ENCODE measurements around the gene KRTAP5-8.
"Not testable (repeated sequence)": the region's sequence is repeated elsewhere in the genome, so short reads cannot be mapped to it uniquely, and the experiment has no call there.

The KRTAP5-8 gene

DNA sequence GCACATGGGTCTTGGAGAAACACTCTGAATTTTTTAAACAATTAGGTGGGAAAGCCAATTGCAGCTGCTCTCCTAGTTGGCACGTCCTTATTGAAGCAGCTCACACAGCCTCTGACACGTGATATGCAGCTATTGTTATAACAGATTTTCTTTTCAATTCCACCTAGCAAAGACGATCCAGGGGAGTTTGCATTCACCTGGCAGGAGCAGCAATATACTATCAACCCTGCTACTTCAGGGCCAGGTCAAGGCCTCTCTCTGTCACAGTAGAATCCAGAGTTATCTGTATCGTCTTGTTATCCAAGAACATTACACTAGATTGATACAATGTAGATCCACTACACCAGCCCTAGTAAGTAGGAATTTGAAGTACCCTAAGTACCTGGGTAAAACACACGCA, 36.6 kb downstream of the KRTAP5-8 start:
- DNase-seq (ENCODE audit: low spot score), result no peak

DNA sequence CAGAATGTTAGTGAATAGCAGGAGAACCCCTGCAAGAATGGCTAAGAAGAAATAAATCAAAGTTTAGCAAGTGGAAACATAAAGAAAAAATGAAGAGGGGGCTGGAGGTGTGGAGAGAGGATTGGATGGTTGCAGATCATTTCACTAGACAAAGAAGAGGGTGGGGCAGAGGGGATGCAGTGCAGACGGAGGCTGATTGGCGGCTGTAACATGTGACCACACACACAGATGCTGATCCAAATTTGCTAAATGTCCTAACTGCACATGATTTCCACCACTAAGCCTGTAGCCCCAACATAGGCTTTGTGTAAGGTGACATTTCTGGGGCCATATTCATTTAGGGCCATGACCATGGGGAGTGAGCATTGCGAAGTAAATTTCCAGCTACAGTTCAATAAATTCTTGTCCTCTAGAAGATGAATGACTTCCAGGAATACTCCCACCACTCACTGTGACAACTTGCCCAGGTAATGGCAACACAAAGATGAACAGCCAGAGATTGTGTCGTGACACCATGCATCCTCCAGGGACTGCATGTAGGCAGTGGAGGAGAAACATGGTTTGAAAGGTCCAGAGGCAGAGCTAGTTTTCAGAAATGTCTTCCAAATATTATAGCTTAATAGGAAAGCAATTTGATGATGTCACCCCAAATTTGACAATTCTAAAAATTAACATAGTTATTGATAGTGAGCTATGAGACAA, 38.0 kb downstream of the KRTAP5-8 start:
- DNase-seq (ENCODE audit: low spot score), result no peak

DNA sequence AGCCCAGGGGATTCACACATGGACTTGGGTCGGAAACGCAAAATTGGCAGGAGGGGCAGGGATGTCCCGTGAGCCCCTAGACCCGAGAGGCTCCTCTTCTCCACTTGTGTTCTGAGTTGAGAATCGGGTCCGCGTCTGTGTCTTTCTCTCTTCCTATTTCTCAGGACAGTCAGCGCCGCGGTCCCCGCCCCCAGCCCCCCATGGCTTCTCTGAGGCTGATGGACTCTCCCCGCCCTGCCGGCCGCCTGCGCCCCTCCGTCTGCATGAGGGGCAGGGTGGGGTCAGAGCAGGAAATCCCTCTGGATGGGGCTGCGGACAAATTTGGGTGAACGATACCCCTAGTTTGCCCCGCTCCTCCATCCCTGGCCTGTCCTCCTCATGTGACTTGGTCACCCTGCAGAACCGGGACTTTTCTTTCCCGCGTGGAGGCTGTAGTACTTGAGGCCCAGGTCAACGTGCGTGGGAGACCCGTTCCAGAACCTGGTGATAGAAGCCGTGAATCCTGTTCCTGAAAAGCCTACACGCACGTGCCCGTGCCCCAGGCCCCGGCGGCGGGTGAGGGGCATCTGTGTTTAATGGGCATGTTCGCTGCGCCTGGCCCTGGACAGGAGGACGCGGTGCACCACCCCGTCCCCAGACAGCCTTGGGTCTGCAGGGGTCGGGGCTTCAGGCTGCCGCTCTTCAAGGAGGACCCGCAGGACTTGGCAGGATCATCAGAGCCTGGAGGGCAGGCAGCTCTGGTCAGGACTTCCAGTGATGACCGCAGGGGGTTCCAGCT, 39.1 kb downstream of the KRTAP5-8 start:
- DNase-seq (ENCODE audit: low spot score), result not testable (repeated sequence)

DNA sequence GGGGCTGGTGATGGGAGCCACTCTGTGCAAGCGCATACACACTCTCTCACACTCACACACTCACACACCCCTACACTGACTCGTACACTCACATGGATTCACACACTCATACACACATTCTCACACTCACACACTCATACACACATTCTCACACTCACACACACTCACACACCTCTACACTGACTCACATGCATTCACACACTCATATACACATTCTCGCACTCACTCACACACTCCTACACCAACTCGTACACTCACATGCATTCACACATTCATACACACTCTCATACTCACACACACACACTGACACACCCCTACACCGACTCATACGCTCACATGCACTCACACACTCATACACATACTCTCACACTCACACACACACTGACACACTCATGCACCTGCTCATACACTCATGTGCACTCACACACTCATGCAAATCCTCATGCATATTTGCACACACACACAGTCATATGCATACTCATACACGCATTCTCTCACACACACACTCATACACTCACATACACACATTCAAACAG, 39.7 kb downstream of the KRTAP5-8 start:
- DNase-seq (ENCODE audit: low spot score), result no peak

DNA sequence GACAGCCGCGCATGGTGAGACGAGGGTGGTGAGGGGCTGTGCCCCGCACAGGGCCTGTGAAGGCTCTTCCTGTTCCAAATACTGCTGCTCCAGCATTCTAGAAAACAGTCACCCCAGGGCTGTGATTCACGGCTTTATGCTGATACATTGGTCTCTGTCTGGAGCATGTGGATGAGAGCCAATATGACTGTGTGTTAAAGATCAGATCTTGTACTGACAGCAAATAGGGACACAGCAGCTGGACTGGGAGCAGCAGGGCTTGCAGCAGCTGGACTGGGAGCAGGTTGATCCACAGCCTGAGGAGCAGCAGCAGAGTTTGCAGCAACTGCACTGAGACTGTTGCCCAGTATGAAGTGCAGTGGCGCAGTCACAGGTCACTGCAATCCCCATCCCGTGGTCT, 41.7 kb downstream of the KRTAP5-8 start:
- DNase-seq (ENCODE audit: low spot score), result not testable (repeated sequence)

DNA sequence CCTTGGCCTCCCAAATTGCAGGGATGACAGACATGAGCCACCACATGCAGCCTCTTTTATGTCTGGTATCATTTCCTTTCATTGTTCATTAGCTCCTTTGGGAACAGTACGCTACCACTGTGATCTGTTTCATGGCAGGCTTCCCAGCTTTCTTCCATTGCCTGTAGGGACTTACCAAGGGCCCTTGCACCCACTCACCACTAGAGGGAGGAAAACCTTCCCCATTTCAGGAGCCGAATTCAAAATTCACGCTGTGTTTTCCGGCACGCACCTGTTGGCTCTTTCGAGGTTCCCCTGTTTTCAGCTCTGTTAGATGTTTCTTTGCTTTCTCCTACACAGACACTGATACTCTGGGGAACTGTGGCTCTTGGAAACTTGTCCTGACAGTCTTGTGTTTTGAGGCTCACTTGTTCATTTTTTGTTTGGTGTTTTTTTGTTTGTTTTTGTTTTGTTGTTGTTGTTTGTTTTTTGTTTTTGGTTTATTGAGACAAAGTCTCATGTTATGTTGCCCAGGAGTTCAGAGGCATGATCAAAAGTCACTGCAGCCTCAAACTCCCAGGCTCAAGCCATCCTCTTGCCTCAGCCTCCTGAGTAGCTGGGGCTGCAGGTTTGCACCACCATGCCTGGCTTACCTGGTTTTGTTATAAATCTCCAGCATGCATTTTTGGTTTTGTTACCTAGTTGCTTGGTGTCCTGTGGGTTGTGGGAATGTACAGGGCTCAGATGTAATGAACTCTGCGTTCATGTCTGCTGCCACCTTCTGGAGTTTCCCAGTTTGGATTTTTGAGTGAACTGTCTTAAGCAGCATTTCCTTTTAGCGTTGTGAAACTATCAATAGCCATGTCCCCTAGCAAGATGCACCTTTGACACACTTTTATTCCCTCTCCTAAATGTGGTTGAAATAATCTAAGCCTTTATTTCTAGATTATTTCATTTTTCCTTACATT, 42.5 kb downstream of the KRTAP5-8 start:
- DNase-seq (ENCODE audit: low spot score), result peak; percentile 53

DNA sequence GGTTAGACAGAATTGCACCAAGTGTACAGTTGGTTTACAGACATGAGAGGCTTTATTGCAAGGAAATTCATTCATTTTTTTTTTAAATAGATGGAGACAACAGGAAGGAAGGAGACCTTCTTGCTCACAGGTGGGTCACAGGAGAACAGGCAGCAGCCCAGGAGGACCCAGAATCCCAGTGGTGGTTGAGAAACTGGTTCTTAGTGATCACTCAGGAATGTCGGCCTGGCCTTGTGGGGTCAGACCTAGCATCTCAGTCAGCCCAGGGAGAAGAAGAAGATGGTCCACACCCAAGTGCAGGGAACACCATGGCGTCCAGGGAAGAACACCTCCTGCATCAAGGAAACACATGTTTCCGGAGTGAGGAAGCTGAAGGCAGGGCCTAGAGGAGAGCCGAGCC, 44.0 kb downstream of the KRTAP5-8 start:
- no peak for DNase-seq (ENCODE audit: low spot score)

DNA sequence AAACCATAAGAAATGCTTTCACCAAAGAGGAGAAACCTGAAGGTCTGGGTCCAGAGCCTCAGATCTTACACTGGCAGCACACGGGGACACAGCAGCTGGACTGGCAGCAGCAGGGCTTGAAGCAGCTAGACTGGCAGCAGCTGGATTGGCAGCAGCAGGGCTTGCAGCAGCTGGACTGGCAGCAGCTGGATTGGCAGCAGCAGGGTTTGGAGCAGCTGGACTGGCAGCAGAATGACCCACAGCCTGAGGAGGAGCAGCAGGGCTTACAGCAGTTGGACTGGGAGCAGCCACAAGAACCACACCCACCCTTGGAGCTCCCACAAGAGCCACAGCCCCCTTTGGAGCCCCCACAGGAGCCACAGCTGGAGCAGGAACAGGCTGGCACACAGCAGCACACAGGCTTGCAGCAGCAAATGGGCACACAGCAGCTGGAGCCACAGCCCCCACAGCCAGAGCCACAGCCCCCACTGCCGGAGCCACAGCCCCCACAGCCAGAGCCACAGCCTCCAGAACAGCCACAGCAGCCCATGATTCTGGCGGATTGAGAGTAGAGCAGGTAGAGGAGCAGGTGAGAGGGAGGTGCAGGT, 44.6 kb downstream of the KRTAP5-8 start, which contains the start of gene KRTAP5-11:
KRTAP5-11 (minus strand) TSS at position 567 of the 587 bp plus-strand sequence; CDS start at position 529, 38 bp downstream.
- no peak for DNase-seq (ENCODE audit: low spot score)

DNA sequence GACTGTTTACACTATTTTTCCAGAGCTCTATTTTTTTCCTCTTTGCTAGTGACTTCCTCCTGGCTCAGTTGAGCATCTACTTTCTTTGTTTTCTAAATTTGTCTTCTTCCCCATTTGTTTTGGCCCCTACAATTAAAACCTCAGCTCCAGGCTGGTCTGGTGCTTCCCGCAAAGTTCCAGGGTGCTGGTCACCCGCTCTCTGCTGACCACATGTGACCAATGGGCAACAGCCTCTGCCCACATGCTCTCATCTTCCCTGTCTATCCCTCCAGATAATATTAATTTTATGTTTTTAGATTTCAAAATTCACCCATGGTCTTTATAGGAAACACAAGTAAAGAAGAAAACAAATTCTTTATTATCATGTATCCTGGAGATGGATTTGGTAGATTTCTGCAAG, 45.1 kb downstream of the KRTAP5-8 start:
- DNase-seq (ENCODE audit: low spot score), result not testable (repeated sequence)

DNA sequence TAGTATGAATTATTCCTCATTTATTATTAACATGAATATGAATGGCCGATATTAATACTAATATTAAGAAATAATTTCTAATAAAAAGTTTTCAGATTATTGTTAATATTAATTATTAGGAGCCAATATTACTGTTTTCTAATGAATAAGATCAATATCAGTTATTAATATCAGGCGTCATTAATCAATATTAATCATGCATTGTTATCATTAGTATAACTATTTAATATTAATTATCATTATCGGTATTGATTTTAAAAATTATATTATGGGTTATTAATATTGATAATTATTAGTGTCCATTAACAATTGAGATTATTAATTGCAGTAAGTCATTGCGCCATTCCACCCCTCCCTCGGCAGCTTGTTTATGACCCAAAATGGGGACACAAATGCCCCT, 47.8 kb downstream of the KRTAP5-8 start:
- not testable (repeated sequence) for DNase-seq (ENCODE audit: low spot score)

DNA sequence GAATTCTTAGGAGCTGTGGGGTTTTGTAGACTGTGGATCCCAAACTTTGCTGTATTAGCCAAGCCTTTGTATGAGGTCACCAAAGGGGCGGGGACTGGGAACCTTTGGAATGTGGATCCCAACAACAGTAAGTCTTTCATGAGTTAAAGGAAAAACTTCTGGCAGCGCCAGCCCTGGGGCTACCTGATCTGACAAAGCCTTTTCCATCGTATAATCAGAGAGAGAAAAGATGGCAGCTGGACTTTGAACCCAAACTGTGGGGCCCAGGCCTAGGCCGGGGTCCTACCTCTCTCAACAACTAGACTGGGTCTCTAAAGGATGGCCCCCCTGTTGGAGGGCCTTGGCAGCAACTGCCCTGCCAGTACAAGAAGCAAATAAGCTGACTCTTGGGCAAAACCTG, 50.5 kb downstream of the KRTAP5-8 start:
- not testable (repeated sequence) for DNase-seq (ENCODE audit: low spot score)
